ENCODE data around the gene CDKN2A. TPM values are rescaled to one million over a fixed set of nuclear protein-coding genes. Genes with fewer than 3 reads are reported as not detected.
"Not testable (repeated sequence)": the region's sequence is repeated elsewhere in the genome, so short reads cannot be mapped to it uniquely, and the experiment has no call there.

Gene CDKN2A
- total RNA-seq, 1 experiment from 2014 or later = 477 TPM

- no peak for DNase-seq (ENCODE audit: low read depth)
Observed at GRCh38 chr9:21982861-21983560, 11.2 kb downstream of the CDKN2A start.

GRCh38 chr9:21982391-21982790, 11.8 kb downstream of the CDKN2A start:
- DNase-seq (ENCODE audit: low read depth) = no peak

DNA sequence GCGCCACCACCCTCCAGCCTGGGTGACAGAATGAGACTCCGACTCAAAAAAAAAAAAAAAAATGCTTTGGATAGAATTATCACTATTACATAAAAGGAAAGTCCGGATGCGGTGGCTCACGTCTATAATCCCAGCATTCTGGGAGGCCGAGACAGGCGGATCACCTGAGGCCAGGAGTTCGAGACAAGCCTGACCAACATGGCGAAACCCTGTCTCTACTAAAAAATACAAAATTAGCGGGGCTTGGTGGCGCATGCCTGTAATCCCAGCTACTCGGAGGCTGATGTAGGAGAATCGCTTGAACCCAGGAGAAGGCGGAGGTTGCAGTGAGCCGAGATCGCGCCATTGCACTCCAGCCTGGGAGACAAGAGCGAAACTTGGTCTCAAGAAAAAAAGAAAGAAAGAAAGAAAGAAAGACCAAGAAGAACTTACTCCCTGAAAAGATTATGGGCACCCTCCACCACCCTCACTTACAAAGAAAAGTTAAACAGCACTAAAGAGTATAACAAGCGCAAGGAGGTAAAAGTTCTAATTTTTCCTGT, 17.8 kb downstream of the CDKN2A start:
- no peak for DNase-seq (ENCODE audit: low read depth)

DNA sequence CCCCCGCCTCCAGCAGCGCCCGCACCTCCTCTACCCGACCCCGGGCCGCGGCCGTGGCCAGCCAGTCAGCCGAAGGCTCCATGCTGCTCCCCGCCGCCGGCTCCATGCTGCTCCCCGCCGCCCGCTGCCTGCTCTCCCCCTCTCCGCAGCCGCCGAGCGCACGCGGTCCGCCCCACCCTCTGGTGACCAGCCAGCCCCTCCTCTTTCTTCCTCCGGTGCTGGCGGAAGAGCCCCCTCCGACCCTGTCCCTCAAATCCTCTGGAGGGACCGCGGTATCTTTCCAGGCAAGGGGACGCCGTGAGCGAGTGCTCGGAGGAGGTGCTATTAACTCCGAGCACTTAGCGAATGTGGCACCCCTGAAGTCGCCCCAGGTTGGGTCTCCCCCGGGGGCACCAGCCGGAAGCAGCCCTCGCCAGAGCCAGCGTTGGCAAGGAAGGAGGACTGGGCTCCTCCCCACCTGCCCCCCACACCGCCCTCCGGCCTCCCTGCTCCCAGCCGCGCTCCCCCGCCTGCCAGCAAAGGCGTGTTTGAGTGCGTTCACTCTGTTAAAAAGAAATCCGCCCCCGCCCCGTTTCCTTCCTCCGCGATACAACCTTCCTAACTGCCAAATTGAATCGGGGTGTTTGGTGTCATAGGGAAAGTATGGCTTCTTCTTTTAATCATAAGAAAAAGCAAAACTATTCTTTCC, 19.3 kb downstream of the CDKN2A start:
- peak; percentile 91 for DNase-seq (ENCODE audit: low read depth)

GRCh38 chr9:21974343-21974721, 19.9 kb downstream of the CDKN2A start:
- DNase-seq (ENCODE audit: low read depth) = peak; percentile 52

DNA sequence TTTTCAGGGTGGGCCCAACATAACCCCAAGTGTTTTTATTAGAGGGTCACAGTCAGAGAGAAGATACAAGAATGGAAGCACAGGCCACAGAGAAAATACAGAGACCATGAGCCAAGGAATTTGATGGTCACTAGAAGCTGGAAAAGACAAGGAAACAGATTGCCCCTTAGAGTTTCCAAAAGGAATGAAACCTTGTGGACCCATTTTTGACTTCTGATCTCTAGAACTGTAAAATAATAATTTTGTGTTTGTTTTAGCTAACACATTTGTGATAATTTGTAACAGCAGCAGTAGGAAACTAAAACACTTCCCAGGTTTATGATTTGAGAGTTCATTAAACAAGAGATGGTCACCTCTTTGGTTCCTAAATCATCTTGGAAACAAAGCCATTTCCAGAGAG, 21.8 kb downstream of the CDKN2A start:
- no peak for DNase-seq (ENCODE audit: low read depth)

DNA sequence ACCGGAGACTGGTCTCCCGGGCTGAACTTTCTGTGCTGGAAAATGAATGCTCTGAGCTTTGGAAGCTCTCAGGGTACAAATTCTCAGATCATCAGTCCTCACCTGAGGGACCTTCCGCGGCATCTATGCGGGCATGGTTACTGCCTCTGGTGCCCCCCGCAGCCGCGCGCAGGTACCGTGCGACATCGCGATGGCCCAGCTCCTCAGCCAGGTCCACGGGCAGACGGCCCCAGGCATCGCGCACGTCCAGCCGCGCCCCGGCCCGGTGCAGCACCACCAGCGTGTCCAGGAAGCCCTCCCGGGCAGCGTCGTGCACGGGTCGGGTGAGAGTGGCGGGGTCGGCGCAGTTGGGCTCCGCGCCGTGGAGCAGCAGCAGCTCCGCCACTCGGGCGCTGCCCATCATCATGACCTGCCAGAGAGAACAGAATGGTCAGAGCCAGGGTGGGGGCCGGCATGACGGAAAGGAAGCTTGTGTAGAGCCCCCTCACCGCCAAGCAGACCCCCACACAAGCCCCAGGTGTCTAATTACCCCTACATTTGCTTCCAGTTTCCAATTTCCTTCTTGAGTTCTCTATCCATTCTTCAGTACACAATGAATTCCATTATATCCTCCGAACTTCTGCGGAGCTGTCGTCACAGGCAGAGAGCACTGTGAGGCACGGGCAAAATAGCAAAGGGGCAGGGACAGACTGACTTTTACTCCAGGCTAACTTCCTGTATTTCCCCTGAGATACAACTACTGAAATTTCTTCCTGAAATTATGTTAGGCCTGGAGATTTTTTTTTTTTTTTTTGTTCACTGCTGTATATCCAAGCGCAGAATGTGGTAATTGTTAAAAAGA, 23.2 kb downstream of the CDKN2A start:
- no peak for DNase-seq (ENCODE audit: low read depth)

GRCh38 chr9:21969951-21970799, 24.0 kb downstream of the CDKN2A start:
- no peak for DNase-seq (ENCODE audit: low read depth)

DNA sequence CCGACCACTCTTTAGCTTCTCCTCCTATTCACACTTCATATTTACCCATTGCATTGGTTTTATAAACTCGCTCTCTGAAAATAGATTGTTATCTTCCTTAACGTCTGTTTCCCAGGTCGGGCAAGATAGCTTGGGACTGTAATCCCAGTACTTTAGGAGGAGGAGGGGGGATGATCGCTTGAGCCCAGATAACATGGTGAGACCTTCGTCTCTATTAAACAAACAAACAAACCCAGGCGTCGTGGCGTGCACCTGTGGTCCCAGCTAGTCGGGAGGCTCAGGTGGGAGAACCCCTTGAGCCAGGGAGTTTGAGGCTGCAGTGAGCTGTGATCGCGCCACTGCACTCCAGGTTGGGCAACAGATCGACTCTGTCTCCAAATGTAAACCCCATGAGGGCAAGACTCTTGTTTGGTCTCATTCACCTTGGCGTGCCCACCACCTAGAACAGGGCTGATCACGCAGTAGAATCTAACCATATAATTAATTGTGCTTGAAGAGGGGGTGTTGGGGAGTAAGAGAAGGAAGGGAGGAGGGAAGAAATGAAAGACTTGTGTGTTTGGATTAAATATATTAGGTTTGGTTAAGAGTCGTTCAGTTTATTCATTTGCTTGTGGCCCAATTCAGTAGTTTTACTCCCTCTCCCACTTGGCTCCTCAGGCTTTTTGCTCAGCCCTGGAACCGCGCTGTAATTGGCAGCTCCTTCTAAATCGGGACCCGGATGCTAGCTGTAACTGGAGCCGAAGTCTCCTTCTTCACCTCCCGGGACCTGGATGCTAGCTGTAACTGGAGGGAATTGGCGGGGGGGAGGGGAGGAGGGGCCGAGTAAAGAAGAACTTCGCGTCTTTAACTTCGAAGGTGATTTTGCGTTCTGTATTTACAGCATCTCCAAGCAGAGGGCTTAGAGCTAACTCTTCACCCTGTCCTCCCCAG, 24.9 kb downstream of the CDKN2A start:
- DNase-seq (ENCODE audit: low read depth) = no peak

DNA sequence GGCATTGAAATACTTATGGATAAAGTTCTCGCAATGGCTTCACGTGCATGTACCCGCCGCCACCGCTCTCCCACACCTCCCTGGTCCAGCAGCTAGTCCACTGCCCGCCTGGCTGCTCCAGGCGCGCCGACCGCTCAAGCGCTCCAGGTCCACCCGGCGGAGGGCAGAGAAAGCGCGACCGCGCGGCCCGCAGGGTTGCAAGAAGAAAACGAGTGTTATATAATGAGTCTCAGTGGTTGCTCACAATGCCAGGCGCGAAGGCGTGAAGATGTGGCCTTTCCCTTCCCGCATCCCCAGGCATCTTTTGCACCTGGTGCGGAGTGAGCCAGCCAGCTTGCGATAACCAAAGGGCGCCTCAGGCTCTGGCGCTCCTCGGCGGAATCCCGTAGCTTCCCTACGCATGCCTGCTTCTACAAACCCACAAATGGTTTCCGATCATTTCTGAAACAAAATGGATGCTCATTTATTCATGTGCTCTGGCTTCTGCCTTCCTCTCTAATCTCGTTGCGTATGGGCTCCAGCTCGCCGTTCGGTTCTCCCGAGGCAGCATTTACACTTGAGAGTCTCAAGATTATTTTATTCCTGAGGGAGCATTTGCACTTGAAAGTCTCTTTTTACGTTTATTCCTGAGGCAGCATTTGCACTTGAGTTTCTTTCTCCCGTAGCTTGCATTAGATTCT, 25.7 kb downstream of the CDKN2A start:
- no peak for DNase-seq (ENCODE audit: low read depth)

DNA sequence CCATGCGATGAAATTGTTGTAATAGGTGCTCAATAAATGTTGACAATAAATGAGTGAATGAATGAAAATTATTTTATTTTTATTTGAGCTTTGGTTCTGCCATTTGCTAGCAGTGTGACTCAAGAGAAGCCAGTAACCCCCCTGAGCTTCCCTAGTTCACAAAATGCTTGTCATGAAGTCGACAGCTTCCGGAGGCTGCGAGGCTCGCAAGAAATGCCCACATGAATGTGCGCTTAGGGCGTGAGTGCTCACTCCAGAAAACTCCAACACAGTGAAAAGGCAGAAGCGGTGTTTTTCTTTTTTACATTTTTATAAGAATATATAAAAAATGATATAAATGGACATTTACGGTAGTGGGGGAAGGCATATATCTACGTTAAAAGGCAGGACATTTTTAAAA, 26.5 kb downstream of the CDKN2A start:
- no peak for DNase-seq (ENCODE audit: low read depth)

DNA sequence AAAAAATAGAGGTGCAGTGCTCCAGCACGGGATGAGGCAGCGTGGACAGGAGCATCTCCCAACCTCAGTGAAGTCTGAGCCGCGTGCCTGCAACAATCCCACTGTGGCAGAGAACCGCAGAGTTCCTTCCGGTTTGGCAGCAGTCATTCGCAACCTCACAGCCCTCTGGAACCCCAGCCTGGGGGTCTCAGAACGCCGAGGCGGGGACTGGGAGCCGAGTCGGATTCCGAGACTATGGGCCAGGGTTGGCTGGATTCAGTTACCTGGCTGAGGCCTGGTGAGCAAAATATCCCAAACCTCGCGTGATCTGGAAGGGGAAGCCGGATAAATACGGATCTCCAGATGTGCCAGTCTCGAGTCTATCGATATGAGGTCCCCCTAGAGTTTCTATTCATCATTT, 27.0 kb downstream of the CDKN2A start:
- DNase-seq (ENCODE audit: low read depth) = no peak

DNA sequence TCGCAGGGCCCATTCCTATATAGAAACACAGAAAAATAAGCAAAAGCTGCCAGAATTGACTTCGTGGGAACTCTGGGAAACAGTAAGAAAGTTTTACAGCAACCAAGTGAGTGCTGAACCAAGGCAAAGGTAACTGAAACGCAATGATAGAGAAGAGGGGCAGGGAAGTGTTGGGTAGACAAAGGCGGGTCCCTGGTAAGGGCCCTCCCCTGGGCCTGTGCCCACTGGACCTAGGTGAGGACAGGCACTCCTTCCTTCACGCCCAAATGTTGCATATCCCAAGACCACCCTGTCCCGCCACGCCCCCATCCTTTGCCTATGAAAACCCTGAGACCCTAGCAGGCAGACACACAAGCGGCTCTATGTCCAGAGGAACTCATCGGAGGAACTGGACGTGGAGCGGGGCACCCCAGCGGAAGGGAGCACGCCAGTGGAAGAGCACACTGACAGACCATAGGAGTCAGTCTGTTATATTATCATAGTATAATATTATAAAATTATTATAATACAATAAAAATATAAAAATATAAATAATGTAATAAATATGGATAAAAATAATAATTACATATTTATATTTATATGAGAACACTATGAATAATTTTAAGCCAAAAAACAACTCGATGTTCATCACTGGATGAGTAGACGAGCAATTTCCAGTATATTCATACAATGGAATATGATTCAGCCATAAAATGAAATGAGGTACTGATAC, 27.9 kb downstream of the CDKN2A start:
- no peak for DNase-seq (ENCODE audit: low read depth)

GRCh38 chr9:21965401-21965951, 28.7 kb downstream of the CDKN2A start:
- no peak for DNase-seq (ENCODE audit: low read depth)

- no peak for DNase-seq (ENCODE audit: low read depth)
Observed at GRCh38 chr9:21964925-21965385, 29.2 kb downstream of the CDKN2A start.

GRCh38 chr9:21961569-21961968, 32.6 kb downstream of the CDKN2A start:
- DNase-seq (ENCODE audit: low read depth) = no peak

DNA sequence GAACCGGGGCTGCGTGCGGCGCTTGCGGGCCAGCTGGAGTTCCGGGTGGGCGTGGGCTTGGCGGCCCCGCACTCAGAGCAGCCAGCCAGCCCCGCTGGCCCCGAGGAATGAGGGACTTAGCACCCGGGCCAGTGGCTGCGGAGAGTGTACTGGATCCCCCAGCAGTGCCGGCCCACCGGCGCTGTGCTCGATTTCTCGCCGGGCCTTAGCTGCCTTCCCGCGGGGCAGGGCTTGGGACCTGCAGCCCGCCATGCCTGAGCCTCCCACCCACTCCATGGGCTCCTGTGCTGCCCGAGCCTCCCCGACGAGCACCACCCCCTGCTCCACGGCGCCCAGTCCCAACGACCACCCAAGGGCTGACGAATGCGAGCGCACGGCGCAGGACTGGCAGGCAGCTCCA, 34.9 kb downstream of the CDKN2A start:
- not testable (repeated sequence) for DNase-seq (ENCODE audit: low read depth)

DNA sequence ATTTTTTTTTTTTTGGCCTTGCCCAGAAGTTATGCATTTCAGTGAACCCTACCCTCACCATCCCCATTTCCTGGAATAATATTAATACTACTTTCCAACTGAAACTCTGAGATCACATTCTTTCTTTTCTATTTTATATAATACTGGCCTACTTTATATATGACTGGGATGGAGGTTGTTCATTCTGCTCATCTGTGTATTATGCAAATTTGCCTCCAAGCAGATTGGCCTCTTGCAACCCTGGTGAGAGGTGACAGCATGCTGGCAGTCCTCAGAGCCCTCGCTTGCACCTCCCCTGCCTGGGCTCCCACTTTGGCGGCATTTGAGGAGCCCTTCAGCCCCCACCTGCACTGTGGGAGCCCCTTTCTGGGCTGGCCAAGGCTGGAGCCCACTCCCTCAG, 35.4 kb downstream of the CDKN2A start:
- DNase-seq (ENCODE audit: low read depth) = no peak

DNA sequence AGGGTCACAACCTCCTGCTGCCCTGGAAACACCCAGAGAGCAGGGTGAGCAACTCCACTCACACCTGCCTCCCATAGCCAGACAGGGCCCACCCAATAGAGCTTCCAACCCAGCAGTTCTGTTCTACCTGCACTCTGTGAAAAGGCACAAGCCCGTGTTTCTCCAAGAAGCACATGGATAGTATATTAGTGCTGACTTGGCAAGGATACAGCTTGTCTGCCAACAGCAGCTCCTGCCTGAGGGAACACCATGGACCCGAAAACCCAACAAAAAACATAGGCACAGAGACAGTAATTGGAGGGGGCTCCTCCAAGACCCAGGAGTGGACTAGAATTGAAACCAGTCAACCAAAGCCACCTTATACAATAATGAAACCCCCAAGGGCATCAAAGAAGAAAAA, 48.6 kb downstream of the CDKN2A start:
- DNase-seq (ENCODE audit: low read depth) = no peak
